NCI-H146 treated with DMSO at 0.1 percent for 48 hours (cell line): ENCODE results near the gene KRTAP1-5.
"Not testable (repeated sequence)": the region's sequence is repeated elsewhere in the genome, so short reads cannot be mapped to it uniquely, and the experiment has no call there.

Source experiments
- DNase-seq: peaks from one replicate; lab custom pipeline; 2025; ENCODE audit not compliant: unreplicated experiment; lab: John Stamatoyannopoulos, UW

KRTAP1-5 gene

GRCh38 chr17:41008811-41009210 is 18.2 kb downstream of the KRTAP1-5 start, which contains the start of gene KRTAP3-1:
Gene KRTAP3-1, minus strand, starts transcription at chr17:41009128. Its CDS starts 54 bp downstream, at chr17:41009074.
- peak; percentile 40 for DNase-seq

- no peak for DNase-seq
Observed at GRCh38 chr17:41004397-41004796, 22.6 kb downstream of the KRTAP1-5 start.

GRCh38 chr17:41003926-41004325 is 23.1 kb downstream of the KRTAP1-5 start:
- DNase-seq: no peak

GRCh38 chr17:41002814-41003213 is 24.2 kb downstream of the KRTAP1-5 start:
- no peak for DNase-seq

GRCh38 chr17:41001795-41002194 is 25.2 kb downstream of the KRTAP1-5 start:
- no peak for DNase-seq

- DNase-seq: not testable (repeated sequence)
Observed at GRCh38 chr17:40999563-40999962, 27.4 kb downstream of the KRTAP1-5 start, which contains the start of gene KRTAP3-2. Gene KRTAP3-2, minus strand, starts transcription at chr17:40999906. Its CDS starts 53 bp downstream, at chr17:40999853.

GRCh38 chr17:40997361-40997760 is 29.6 kb downstream of the KRTAP1-5 start:
- no peak for DNase-seq

- no peak for DNase-seq
Observed at GRCh38 chr17:40996829-40997228, 30.2 kb downstream of the KRTAP1-5 start.

- DNase-seq: no peak
Observed at GRCh38 chr17:40995116-40995515, 31.9 kb downstream of the KRTAP1-5 start.

GRCh38 chr17:40993839-40994238 is 33.2 kb downstream of the KRTAP1-5 start, which contains the start of gene KRTAP3-3:
Gene KRTAP3-3, minus strand, starts transcription at chr17:40994164. Its CDS starts 67 bp downstream, at chr17:40994097.
- peak; percentile 15 for DNase-seq

GRCh38 chr17:40993084-40993483 is 33.9 kb downstream of the KRTAP1-5 start:
- no peak for DNase-seq

- DNase-seq: no peak
Observed at GRCh38 chr17:40992666-40993065, 34.3 kb downstream of the KRTAP1-5 start.

- no peak for DNase-seq
Observed at GRCh38 chr17:40986920-40987319, 40.1 kb downstream of the KRTAP1-5 start.

- no peak for DNase-seq
Observed at GRCh38 chr17:40984226-40984625, 42.8 kb downstream of the KRTAP1-5 start, which contains the start of gene KRT40. Gene KRT40, minus strand, starts transcription at chr17:40984326. Its CDS starts 53 bp downstream, at chr17:40984273.

GRCh38 chr17:40981115-40981514 is 45.9 kb downstream of the KRTAP1-5 start:
- no peak for DNase-seq

- no peak for DNase-seq
Observed at GRCh38 chr17:40980596-40980995, 46.4 kb downstream of the KRTAP1-5 start.

GRCh38 chr17:40980117-40980516 is 46.9 kb downstream of the KRTAP1-5 start:
- DNase-seq: no peak

- DNase-seq: no peak
Observed at GRCh38 chr17:40978575-40979151, 48.3 kb downstream of the KRTAP1-5 start.
